ENCODE measurements around the gene PTPN5. TPM values are rescaled to one million over a fixed set of nuclear protein-coding genes. Genes with fewer than 3 reads are reported as not detected.

The PTPN5 gene
- total RNA-seq, result not detected in 2 replicates

DNA sequence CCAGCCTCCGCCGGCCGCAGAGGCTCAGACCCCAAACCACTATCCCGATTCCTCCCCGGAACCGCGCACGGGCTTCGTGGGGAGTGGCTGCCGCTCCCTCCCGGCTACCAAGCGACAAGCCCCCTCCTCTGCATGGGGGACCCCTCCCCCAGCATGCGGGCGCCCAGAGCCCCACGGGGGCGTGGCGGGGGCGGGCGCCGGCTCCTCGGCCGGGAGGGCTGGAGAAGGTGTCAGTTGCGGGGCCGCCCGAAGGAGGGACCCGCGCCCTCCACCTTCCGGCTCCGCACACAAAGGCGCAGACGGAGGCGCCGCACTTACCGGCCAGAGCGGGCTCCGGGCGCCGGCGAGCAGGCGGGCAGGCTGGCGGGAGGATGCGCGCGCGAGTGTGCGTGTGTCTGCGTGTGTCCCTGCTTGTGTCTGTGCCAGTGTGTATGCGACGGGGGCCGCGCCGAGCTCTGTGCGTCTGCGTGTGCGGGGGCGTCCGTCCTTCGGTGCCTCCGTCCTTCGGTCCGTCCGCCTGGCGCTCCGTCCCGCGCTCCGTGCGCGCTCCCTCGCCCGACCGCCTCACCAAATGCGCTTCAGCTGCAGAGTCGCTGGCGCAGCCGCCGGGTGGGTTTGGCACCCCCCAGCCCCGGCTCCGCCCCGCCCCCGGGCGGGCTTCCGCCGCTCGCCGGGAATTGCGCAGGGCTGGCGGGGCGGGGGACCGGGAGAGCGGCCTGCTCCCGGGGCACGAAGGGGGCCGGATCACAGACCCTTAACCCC is at the start of gene PTPN5:
Gene PTPN5 (minus strand): TSS at position 592 of the 762 bp plus-strand sequence. CDS start 19,840 bp downstream, outside the sequence.

DNA sequence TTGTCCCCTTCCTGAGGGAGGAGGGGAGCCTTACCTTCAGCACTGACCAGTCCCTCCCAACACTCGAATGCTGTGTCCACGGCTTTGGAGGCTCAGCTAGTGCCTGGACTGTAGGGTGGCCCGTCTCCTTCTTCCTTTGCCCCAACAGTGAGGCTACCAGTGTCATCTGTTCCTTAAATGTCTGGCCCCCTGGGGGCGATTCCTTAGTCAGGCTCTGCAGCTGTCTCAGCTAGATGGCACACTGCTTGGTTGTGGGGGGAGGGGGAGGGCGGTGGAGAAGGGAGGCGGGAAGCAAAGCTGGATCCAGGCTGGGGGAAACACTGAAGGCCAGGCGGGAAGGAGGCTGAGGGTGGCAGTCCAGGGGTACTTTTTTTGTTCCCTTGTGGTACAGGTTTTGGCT is 65.6 kb downstream of the PTPN5 start, which contains the start of gene IGSF22:
Gene IGSF22 (minus strand): TSS at position 149 of the 400 bp plus-strand sequence. CDS start 1,952 bp downstream, outside the sequence.

DNA sequence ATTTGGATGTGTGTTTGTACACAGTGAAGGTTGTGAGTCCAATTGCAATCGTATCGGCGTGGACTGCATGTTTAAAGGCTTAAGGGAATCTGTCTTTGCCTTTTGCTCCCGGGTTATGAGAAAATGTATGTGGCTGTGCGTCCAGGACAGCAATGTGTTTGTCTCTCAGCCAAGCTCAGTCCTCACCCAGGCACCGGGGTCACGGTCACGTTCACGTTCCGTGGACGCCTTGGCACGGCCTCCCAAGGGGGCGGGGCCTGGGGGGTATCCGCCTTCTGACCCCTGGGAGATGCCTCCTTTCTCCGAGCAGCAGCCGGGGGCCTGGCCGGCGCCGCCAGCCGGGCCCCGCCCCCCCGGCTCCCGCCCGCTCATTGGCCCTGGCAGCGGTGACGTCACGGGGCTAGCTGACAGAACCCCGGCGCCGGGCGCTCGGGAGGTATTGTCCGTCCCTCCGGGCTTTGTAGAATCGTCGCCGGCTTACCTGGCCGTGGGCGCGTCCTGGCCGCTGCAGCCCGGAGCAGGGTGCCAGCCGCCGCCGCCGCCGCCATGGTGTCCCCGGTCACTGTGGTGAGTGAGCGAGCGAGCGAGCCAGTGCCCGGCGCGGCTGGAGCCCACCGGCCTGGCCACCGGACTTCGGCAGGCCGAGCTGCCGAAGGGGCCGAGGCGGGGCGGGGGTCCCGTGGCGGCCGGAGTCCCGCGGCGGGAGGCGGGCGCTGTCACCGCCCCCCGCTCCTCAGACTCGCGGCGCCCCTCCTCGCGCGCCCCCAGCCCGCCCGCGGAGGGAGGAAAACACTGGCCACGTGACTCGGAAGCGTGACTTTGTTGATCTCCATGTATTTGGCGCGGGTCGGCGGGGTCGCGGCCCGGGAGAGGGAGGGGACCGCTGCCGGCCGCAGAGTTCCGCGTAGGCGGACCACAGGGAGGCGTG is 93.0 kb downstream of the PTPN5 start, which contains the start of gene TMEM86A:
Gene TMEM86A (plus strand): TSS at position 439 of the 928 bp plus-strand sequence. CDS start 108 bp downstream, at position 547.

Other genes starting within 250 kb of the PTPN5 start
- 27.8 and 32.2 TPM in 2 replicates for gene UEVLD, start 203.1 kb downstream of the PTPN5 start, total RNA-seq
- not detected in 2 replicates for gene MISFA, start 192.0 kb downstream of the PTPN5 start, total RNA-seq
- 11.6 and 12.4 TPM in 2 replicates for gene SPTY2D1, start 157.5 kb downstream of the PTPN5 start, total RNA-seq
- gene TMEM86A, start 93.0 kb downstream of the PTPN5 start, total RNA-seq, result 0.72 and 2.2 TPM in 2 replicates
- gene IGSF22, start 65.6 kb downstream of the PTPN5 start, total RNA-seq, result under 0.01 and 0.08 TPM in 2 replicates
- gene MRGPRX1, start 147.6 kb upstream of the PTPN5 start, total RNA-seq, result not detected in 2 replicates

Measured in hair follicular keratinocyte (primary cell).